Measurements from ENCODE around the gene FAM20B.

Gene FAM20B

DNA sequence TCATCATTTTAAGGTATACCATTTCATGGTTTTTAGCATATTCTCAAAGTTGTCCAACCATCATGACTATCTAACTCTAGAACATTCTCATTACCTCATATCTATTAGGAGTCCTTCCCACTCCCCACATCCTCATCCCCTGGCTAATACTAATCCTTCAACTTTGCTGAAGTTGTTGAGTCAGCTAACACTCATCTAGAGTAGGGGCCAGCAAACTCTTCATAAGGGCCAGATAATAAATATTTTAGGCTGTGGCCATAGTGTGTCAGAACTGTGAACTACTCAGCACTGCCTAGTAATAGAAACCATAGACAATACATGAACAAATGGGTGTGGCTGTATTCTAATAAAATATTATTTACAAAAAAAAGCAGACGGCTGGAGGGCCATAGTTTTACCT is 99.2 kb downstream of the FAM20B start:
- TF ChIP-seq, protein P1, sequence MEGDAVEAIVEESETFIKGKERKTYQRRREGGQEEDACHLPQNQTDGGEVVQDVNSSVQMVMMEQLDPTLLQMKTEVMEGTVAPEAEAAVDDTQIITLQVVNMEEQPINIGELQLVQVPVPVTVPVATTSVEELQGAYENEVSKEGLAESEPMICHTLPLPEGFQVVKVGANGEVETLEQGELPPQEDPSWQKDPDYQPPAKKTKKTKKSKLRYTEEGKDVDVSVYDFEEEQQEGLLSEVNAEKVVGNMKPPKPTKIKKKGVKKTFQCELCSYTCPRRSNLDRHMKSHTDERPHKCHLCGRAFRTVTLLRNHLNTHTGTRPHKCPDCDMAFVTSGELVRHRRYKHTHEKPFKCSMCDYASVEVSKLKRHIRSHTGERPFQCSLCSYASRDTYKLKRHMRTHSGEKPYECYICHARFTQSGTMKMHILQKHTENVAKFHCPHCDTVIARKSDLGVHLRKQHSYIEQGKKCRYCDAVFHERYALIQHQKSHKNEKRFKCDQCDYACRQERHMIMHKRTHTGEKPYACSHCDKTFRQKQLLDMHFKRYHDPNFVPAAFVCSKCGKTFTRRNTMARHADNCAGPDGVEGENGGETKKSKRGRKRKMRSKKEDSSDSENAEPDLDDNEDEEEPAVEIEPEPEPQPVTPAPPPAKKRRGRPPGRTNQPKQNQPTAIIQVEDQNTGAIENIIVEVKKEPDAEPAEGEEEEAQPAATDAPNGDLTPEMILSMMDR (IDR thresholded peaks at IDR 0.05; ENCODE audit: extremely low read depth, insufficient read depth, missing control alignments), result no peak
- DNase-seq (ENCODE audit: low spot score), result no peak
- in situ Hi-C loops (cut with MboI; ENCODE audit: low pct_unique_long_range_greater_than_20kb, low sequenced_read_pairs, unreplicated experiment), result no loop called here
